ENCODE results near the gene FNDC3B. TPM values are rescaled to one million over a fixed set of nuclear protein-coding genes. Genes with fewer than 3 reads are reported as not detected.

FNDC3B gene
- total RNA-seq, 2 donors from 2014 or later = 80.6 to 107 TPM

- Histone ChIP-seq H3K36me3 (ENCODE audit: control insufficient read depth, insufficient read depth, low read length) (peaks cover 61% of the 10 kb centered on the region), H3K4me3 (ENCODE audit: low read length) (no peak overlapping the region), H3K27me3 (ENCODE audit: control insufficient read depth, insufficient read depth, low read length, poor library complexity, severe bottlenecking) (no peaks in the 10 kb centered on the region), H3K9me3 (ENCODE audit: control insufficient read depth, low read length) (peaks cover 5% of the 10 kb centered on the region), H3K27ac (ENCODE audit: low read depth, low read length) (no peak overlapping the region), H3K4me1 (ENCODE audit: control insufficient read depth, insufficient read depth, low read length) (no peaks in the 10 kb centered on the region), H3K9ac (ENCODE audit: extremely low read depth, low read length, poor library complexity, severe bottlenecking) (no peak overlapping the region)
- Mint-ChIP-seq H3K36me3 (ENCODE audit: low read depth) (peaks cover 40% of the 10 kb centered on the region), H3K27me3 (ENCODE audit: insufficient read depth) (no peaks in the 10 kb centered on the region), H3K4me1 (no peaks in the 10 kb centered on the region), H3K27ac (no peak overlapping the region), H3K4me3 (no peak overlapping the region), H3K9me3 (peaks cover 1% of the 10 kb centered on the region)
- DNase-seq = no peak
- no peak for TF ChIP-seq CTCF (conservative IDR thresholded peaks at IDR 0.05)
- WGBS, 2 experiments (ENCODE audit: insufficient coverage in 1 of 2, insufficient read length in 1 of 2) = 86 to 94% methylated on average over 2 of the region's 2 CpGs
Measured at GRCh38 chr3:172402090-172402489, 362.7 kb downstream of the FNDC3B start.

- Histone ChIP-seq H3K4me1 (ENCODE audit: control insufficient read depth, insufficient read depth, low read length) (no peaks in the 10 kb centered on the region), H3K9ac (ENCODE audit: extremely low read depth, low read length, poor library complexity, severe bottlenecking) (no peak overlapping the region), H3K9me3 (ENCODE audit: control insufficient read depth, low read length) (peaks cover 5% of the 10 kb centered on the region), H3K4me3 (ENCODE audit: low read length) (no peak overlapping the region), H3K27me3 (ENCODE audit: control insufficient read depth, insufficient read depth, low read length, poor library complexity, severe bottlenecking) (no peaks in the 10 kb centered on the region), H3K27ac (ENCODE audit: low read depth, low read length) (no peak overlapping the region), H3K36me3 (ENCODE audit: control insufficient read depth, insufficient read depth, low read length) (peaks cover 51% of the 10 kb centered on the region)
- 86 to 94% methylated on average over 7 to 8 of the region's 8 CpGs for WGBS, 2 experiments (ENCODE audit: insufficient coverage in 1 of 2, insufficient read length in 1 of 2)
- peaks cover 1% of the 10 kb centered on the region for H3K9me3 Mint-ChIP-seq
- no peak overlapping the region for H3K27ac Mint-ChIP-seq
- H3K27me3 Mint-ChIP-seq (ENCODE audit: insufficient read depth) = no peaks in the 10 kb centered on the region
- no peak overlapping the region for H3K4me3 Mint-ChIP-seq
- peaks cover 36% of the 10 kb centered on the region for H3K36me3 Mint-ChIP-seq (ENCODE audit: low read depth)
- no peak for TF ChIP-seq CTCF (conservative IDR thresholded peaks at IDR 0.05)
- DNase-seq = no peak
- no peaks in the 10 kb centered on the region for H3K4me1 Mint-ChIP-seq
Measured at GRCh38 chr3:172402892-172403643, 363.7 kb downstream of the FNDC3B start.

- TF ChIP-seq CTCF (conservative IDR thresholded peaks at IDR 0.05) = no peak
- H3K9ac ChIP-seq (ENCODE audit: extremely low read depth, low read length, poor library complexity, severe bottlenecking) = no peak overlapping the region
- Mint-ChIP-seq H3K4me3 (no peak overlapping the region), H3K9me3 (peaks cover 1% of the 10 kb centered on the region), H3K27me3 (ENCODE audit: insufficient read depth) (no peaks in the 10 kb centered on the region), H3K27ac (no peak overlapping the region), H3K36me3 (ENCODE audit: low read depth) (peaks cover 27% of the 10 kb centered on the region), H3K4me1 (no peaks in the 10 kb centered on the region)
- peaks cover 5% of the 10 kb centered on the region for H3K9me3 ChIP-seq (ENCODE audit: control insufficient read depth, low read length)
- peaks cover 38% of the 10 kb centered on the region for H3K36me3 ChIP-seq (ENCODE audit: control insufficient read depth, insufficient read depth, low read length)
- WGBS, 2 experiments (ENCODE audit: insufficient coverage in 1 of 2, insufficient read length in 1 of 2) = 83 to 87% methylated on average over 10 to 12 of the region's 12 CpGs
- no peaks in the 10 kb centered on the region for H3K4me1 ChIP-seq (ENCODE audit: control insufficient read depth, insufficient read depth, low read length)
- no peak for DNase-seq
- H3K27ac ChIP-seq (ENCODE audit: low read depth, low read length) = no peak overlapping the region
- no peaks in the 10 kb centered on the region for H3K27me3 ChIP-seq (ENCODE audit: control insufficient read depth, insufficient read depth, low read length, poor library complexity, severe bottlenecking)
- H3K4me3 ChIP-seq (ENCODE audit: low read length) = no peak overlapping the region
Measured at GRCh38 chr3:172404237-172404962, 365.0 kb downstream of the FNDC3B start.

Data from endodermal cell (in vitro differentiated cells).